NB4 (cell line): ENCODE measurements around the gene MYO7A.

Source experiments
- POLR2A ChIP-seq: IDR thresholded peaks from 2 replicates; pipeline ENCODE4 v1.6.1; 2011; ENCODE audit warnings: mild to moderate bottlenecking; ENCODE audit not compliant: insufficient read length; ENCODE audit errors: extremely low read depth
- TF ChIP-seq, protein P1 (sequence below): IDR thresholded peaks from one replicate; pipeline ENCODE4 v1.5.1; 2012; ENCODE audit warnings: low read depth, low read length

DNA sequence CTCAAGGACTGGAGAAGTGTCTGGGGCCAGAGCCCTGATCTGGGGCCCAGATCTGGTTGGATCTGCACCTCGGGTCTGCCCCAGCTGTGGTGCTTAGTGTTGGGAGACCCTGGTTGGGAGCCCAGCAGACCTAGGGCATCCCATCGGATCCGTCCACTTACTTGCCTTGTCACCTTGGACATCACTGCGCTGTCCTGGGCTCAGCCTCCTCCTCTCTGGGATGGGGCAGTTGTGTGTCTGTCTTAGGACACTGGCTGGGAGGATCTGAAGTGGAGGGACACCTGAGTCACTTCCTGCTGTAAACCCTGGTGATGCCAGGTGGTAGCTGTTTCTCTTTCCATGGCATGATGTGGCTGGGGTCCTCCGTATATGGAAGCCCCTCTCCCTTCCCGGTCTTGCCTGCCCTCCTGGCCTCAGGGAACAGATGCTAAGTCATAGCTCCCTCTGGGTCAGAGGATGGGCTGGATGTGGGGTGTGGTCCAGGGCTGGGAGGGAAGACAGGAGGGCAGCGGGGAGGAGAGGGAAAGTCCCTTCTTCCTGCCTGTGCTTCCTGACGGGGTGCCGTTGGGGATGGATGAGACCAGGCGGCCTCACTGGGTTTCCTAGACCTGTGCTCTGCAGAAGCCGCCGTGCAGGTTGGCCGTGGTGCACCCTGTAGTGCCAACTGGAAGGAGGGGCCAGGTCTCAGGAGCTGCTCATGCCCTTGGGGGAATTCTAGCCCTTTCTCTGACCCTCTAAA is 37.5 kb upstream of the MYO7A start:
- TF ChIP-seq, protein P1, sequence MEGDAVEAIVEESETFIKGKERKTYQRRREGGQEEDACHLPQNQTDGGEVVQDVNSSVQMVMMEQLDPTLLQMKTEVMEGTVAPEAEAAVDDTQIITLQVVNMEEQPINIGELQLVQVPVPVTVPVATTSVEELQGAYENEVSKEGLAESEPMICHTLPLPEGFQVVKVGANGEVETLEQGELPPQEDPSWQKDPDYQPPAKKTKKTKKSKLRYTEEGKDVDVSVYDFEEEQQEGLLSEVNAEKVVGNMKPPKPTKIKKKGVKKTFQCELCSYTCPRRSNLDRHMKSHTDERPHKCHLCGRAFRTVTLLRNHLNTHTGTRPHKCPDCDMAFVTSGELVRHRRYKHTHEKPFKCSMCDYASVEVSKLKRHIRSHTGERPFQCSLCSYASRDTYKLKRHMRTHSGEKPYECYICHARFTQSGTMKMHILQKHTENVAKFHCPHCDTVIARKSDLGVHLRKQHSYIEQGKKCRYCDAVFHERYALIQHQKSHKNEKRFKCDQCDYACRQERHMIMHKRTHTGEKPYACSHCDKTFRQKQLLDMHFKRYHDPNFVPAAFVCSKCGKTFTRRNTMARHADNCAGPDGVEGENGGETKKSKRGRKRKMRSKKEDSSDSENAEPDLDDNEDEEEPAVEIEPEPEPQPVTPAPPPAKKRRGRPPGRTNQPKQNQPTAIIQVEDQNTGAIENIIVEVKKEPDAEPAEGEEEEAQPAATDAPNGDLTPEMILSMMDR: no peak
- no peak for TF ChIP-seq POLR2A
